Measurements from ENCODE around the gene FLOT2.

DNA sequence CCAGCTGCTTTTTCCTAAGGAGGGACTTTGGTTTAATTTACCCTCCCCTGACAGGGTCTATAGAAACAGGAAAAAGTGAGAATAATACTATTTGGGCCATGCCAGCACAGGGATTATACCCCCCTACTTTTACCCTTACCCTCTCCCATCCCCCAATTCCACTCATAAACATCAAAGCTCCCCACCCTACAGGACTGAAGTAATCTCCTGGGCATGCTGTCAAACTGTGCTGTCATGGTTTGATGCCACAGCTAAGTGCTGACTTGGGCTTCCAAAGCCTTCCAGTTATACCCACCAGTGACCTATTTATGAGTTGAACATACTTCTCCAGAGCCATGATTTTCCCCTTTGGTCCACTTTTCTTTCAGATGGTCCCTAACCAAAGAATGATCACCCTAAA is 41.0 kb upstream of the FLOT2 start:
- TF ChIP-seq FOXM1 (IDR thresholded peaks at IDR 0.05; ENCODE audit: borderline replicate concordance) (no peak), LEF1 (IDR thresholded peaks at IDR 0.05; ENCODE audit: borderline replicate concordance) (no peak), NFRKB (IDR thresholded peaks at IDR 0.05) (no peak), SP1 (IDR thresholded peaks at IDR 0.05) (no peak), HDGF (IDR thresholded peaks at IDR 0.05; ENCODE audit: borderline replicate concordance) (no peak), SUZ12 (IDR thresholded peaks at IDR 0.05) (no peak), FOXA1 (IDR thresholded peaks at IDR 0.05) (no peak)

All from HEK293T (cell line).